ENCODE data around the gene FSTL4.

FSTL4 gene

DNA sequence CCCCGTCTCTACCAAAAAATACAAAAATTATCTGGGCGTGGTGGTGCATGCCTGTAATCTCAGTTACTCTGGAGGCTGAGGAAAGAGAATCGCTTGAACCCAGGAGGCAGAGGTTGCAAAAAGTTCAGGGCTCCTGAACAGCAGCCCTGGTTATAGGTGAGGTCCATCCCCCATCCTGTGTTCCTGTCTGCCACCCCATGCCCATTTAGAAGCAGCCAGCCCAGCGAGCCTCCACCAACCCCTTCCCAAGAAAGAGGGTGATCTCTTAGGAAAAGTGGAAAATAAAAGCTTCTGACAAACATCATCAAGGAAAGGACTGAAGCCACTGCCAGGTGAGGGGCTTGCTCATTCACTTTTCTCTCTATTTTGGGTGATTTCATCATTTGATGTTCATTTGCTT lies 55.8 kb downstream of the FSTL4 start:
- Histone ChIP-seq H4K20me1 (ENCODE audit: insufficient read depth, low read length) (no peaks in the 10 kb centered on the region), H3K4me2 (ENCODE audit: insufficient read depth, low read length) (no peak overlapping the region), H3K79me2 (ENCODE audit: insufficient read depth, low read length) (no peaks in the 10 kb centered on the region), H3K27ac (ENCODE audit: low read length) (no peak overlapping the region), H3K9me3 (ENCODE audit: insufficient read depth, low read length, severe bottlenecking) (no peaks in the 10 kb centered on the region), H3K4me1 (ENCODE audit: insufficient read depth, low read length) (no peaks in the 10 kb centered on the region), H3K4me3 (ENCODE audit: low read depth in 1 of 2, low read length in 2 of 2) (no peak overlapping the region), H3K9ac (ENCODE audit: low read depth, low read length) (no peak overlapping the region), H3K27me3 (ENCODE audit: insufficient read depth, low read length, poor library complexity) (peaks cover 3% of the 10 kb centered on the region), H3K36me3 (ENCODE audit: insufficient read depth, low read length) (no peaks in the 10 kb centered on the region), H2AFZ (ENCODE audit: low read depth, low read length) (no peak overlapping the region)
- DNase-seq (no peak), ATAC-seq (ENCODE audit: insufficient read depth, low read depth) (no peak)
- no peak for TF ChIP-seq EZH2 (IDR thresholded peaks at IDR 0.05; ENCODE audit: borderline replicate concordance, low read depth, low read length, severe bottlenecking)
- TF ChIP-seq, protein P1, sequence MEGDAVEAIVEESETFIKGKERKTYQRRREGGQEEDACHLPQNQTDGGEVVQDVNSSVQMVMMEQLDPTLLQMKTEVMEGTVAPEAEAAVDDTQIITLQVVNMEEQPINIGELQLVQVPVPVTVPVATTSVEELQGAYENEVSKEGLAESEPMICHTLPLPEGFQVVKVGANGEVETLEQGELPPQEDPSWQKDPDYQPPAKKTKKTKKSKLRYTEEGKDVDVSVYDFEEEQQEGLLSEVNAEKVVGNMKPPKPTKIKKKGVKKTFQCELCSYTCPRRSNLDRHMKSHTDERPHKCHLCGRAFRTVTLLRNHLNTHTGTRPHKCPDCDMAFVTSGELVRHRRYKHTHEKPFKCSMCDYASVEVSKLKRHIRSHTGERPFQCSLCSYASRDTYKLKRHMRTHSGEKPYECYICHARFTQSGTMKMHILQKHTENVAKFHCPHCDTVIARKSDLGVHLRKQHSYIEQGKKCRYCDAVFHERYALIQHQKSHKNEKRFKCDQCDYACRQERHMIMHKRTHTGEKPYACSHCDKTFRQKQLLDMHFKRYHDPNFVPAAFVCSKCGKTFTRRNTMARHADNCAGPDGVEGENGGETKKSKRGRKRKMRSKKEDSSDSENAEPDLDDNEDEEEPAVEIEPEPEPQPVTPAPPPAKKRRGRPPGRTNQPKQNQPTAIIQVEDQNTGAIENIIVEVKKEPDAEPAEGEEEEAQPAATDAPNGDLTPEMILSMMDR (IDR thresholded peaks at IDR 0.05; ENCODE audit: borderline replicate concordance, extremely low read depth, low read length, poor library complexity, severe bottlenecking) = no peak

DNA sequence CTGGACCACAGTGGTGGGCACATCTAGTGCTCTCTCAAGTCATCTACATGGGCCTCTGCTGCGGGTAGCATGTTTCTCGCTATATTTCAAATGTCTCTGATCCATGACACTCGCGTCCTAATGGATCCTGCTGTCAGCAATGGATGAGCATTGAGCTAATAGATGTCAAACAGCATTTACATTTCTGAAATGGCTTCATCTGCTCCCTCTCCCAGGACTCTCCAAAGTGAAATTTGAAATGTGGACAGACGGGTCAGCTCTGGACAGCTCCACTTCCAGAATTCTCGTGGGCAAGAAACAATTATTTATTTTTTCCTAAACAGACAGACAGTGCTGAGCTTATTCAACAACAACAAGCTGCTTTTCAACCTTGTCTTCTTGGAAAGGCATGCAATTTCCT lies 58.1 kb downstream of the FSTL4 start:
- Histone ChIP-seq H3K27me3 (ENCODE audit: insufficient read depth, low read length, poor library complexity) (peaks cover 3% of the 10 kb centered on the region), H2AFZ (ENCODE audit: low read depth, low read length) (no peak overlapping the region), H3K27ac (ENCODE audit: low read length) (no peak overlapping the region), H3K9me3 (ENCODE audit: insufficient read depth, low read length, severe bottlenecking) (no peaks in the 10 kb centered on the region), H3K4me2 (ENCODE audit: insufficient read depth, low read length) (no peak overlapping the region), H3K36me3 (ENCODE audit: insufficient read depth, low read length) (no peaks in the 10 kb centered on the region), H4K20me1 (ENCODE audit: insufficient read depth, low read length) (no peaks in the 10 kb centered on the region), H3K4me1 (ENCODE audit: insufficient read depth, low read length) (no peaks in the 10 kb centered on the region), H3K79me2 (ENCODE audit: insufficient read depth, low read length) (no peaks in the 10 kb centered on the region), H3K4me3 (ENCODE audit: low read depth in 1 of 2, low read length in 2 of 2) (no peak overlapping the region), H3K9ac (ENCODE audit: low read depth, low read length) (no peak overlapping the region)
- DNase-seq (no peak), ATAC-seq (ENCODE audit: insufficient read depth, low read depth) (no peak)
- TF ChIP-seq EZH2 (IDR thresholded peaks at IDR 0.05; ENCODE audit: borderline replicate concordance, low read depth, low read length, severe bottlenecking) = no peak
- TF ChIP-seq, protein P1 (IDR thresholded peaks at IDR 0.05; ENCODE audit: borderline replicate concordance, extremely low read depth, low read length, poor library complexity, severe bottlenecking) = no peak

DNA sequence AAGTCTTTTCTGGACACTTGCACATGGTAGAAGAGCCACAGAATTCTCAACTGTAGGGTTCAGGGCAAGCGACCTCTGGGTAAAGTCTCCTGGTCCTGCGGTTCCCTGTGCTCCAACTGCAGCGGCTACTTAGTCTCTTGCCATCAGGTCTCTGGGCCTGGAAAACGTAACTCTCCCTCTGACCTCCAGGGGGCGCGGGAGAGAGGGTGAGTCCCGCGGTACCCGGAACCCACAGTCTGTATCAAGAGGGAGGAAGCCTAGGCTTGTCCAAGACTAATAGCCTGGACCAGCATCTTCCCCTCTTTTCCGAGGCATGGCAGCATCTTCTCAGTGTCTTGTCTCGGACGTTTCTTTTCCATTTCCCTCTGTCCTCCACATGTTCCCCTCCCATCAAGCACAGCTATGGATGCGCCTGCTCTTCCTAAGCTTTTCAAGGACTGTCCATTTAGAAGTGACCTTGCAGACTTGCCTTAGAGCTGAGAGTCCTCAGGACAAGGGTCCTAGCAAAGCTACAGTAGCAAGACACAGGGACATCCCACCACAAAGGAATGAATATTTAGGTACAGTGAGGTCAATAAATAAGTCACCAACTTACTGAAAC lies 59.3 kb downstream of the FSTL4 start:
- H3K4me3 ChIP-seq (ENCODE audit: low read depth in 1 of 2, low read length in 2 of 2) = no peak overlapping the region
- no peaks in the 10 kb centered on the region for H3K27me3 ChIP-seq (ENCODE audit: insufficient read depth, low read length, poor library complexity)
- DNase-seq = peak; percentile 58
- no peaks in the 10 kb centered on the region for H4K20me1 ChIP-seq (ENCODE audit: insufficient read depth, low read length)
- peak overlapping the region; percentile 43; the same call in 1 of the 2 replicates for H2AFZ ChIP-seq (ENCODE audit: low read depth, low read length)
- no peaks in the 10 kb centered on the region for H3K36me3 ChIP-seq (ENCODE audit: insufficient read depth, low read length)
- no peaks in the 10 kb centered on the region for H3K4me1 ChIP-seq (ENCODE audit: insufficient read depth, low read length)
- no peaks in the 10 kb centered on the region for H3K79me2 ChIP-seq (ENCODE audit: insufficient read depth, low read length)
- peak; percentile 89 for ATAC-seq (ENCODE audit: insufficient read depth, low read depth)
- H3K9ac ChIP-seq (ENCODE audit: low read depth, low read length) = no peak overlapping the region
- no peaks in the 10 kb centered on the region for H3K9me3 ChIP-seq (ENCODE audit: insufficient read depth, low read length, severe bottlenecking)
- no peak overlapping the region for H3K4me2 ChIP-seq (ENCODE audit: insufficient read depth, low read length)
- no peak overlapping the region for H3K27ac ChIP-seq (ENCODE audit: low read length)
- no peak for TF ChIP-seq EZH2 (IDR thresholded peaks at IDR 0.05; ENCODE audit: borderline replicate concordance, low read depth, low read length, severe bottlenecking)
- TF ChIP-seq, protein P1 (IDR thresholded peaks at IDR 0.05; ENCODE audit: borderline replicate concordance, extremely low read depth, low read length, poor library complexity, severe bottlenecking) = peak; percentile 88
